CD4-positive, alpha-beta T cell treated with Interferon alpha-2 for 1 hour (primary cell): ENCODE data around the gene ANTXR2.

Source experiments
- DNase-seq, 2 donors: peaks; one replicate each; pipeline ENCODE4 v3.0.0-alpha.2; 2020 to 2022

The ANTXR2 gene

GRCh38 chr4:79854856-79855502 lies 218.1 kb downstream of the ANTXR2 start:
- DNase-seq: no peak

- DNase-seq: no peak
These were observed 220.7 kb downstream of the ANTXR2 start for GRCh38 chr4:79852305-79852730.

GRCh38 chr4:79851625-79852304 lies 221.3 kb downstream of the ANTXR2 start:
- DNase-seq: no peak
